Right ventricle myocardium superior (tissue), 1 donor: ENCODE results near the gene FAM151A. TPM values are rescaled to one million over a fixed set of nuclear protein-coding genes. Genes with fewer than 3 reads are reported as not detected.
A peak's percentile ranks its signal among the peaks of the same experiment; 100 is the strongest.

Source experiments
- ATAC-seq: fragments of 200-7000 bp; cut with Tn5 transposase; one replicate; pipeline ENCODE4 v1.9.1; 2020; ENCODE audit warnings: mild to moderate bottlenecking; ENCODE audit not compliant: poor library complexity
- DNase-seq: peaks from one replicate; pipeline ENCODE4 v3.0.0-alpha.2; 2020
- intact Hi-C: fragments of 100-400 bp; cut with DNase I; formaldehyde crosslinking; loops from one replicate; pipeline ENCODE4 v1.11.2; 2022
- total RNA-seq: library from RNA; stranded (reverse); fragmentation: NEBNext Ultra II Directional; extraction: Animal tissue kit (Norgen Biotek cat#: 25700); gene quantifications from one replicate; pipeline ENCODE4 v1.2.1, GENCODE V29; 2021
- donor health status: DM: no; HTN: yes; CAD: no; lungs with severe emphysema.

FAM151A gene
- total RNA-seq, 1 donor from 2014 or later = 2.1 TPM

- intact Hi-C loops = no loop called here
- DNase-seq = peak; percentile 78
- peak; percentile 71 for ATAC-seq
These were observed 37.9 kb downstream of the FAM151A start for GRCh38 chr1:54585181-54586066.

GRCh38 chr1:54584575-54584974, 38.8 kb downstream of the FAM151A start:
- no peak for DNase-seq
- ATAC-seq = no peak
- intact Hi-C loops = loop anchor here (5.0 kb wide), 1 partner anchor 37 kb away; the partner anchor contains the start of gene ACOT11

DNA sequence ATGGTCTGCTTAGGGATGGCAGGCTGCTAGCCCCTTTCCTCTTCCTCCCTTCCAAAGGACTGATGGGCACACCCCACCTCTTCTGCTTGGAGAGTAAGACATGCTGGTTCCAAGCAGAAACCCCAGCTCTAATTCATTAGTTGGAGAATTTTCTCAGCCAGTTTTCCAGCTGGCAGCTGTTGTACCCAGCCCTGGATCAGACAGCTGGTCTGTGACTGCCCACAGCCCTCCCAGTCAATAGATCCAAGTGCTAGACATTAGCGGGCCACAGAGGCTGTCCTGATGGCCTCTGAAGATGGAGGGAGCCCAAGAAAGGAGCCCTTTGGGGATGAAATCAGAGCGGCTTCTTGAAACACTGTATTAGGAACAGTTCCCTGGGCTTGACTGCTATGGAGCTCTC, 39.5 kb downstream of the FAM151A start:
- DNase-seq (no peak), ATAC-seq (no peak)
- intact Hi-C loops = loop anchor here (5.0 kb wide), 1 partner anchor 37 kb away; the partner anchor contains the start of gene ACOT11

DNA sequence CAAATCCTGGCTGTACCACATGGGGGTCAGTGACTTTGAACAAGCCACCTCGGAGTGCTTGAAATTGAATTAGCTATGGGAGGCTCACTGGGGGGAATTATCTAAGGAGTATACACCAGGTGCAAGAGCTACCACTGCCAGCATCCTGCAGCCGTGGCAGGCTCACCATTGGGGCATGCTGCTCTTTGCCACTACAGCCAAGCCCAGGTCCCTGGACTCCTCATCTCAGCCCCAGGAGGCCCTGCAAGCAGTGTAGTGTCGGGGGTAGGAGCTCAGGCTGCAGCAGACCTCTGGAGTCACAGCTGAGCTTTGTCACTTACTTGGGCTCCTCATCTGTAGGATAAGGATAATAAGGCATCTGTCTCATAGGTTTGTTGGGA, 40.0 kb downstream of the FAM151A start:
- DNase-seq (no peak), ATAC-seq (no peak)
- intact Hi-C loops = loop anchor here (5.0 kb wide), 1 partner anchor 36 kb away; the partner anchor contains the start of gene ACOT11

DNA sequence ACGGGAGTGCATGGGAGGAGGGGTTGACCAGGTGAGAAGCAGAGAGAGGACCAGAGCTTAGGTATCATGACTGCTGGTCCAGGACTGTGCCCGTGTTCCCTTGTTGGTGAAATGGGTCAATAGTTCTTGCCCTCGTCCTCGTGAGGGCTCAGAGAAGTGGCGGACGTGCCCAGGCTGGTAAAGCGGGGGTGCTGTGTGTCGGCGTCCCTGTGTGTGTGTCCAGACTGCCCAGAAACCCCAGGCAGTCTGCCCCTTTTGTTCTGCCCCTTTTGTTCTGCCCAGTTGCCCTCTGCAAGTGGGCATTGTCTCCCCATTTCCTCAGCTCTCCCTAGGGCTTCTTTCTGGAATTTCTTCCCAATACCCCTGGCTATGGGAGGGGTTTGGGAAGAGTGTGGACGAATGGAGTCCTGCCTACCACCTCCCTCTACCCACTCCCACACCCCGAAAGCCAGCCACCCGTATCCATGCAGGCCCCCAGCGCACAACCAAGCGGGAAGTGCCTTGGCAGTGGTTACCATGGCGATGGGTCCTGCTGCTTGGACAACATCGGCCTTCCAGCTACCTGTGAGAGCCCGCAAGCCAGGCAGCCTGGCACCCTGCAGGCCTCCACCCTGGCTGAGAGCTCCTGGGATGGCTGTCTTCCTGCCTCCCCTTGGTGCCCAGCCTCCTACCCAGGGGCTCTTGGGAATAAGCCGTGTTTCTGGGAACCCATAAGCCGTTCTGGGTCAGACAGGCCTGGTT, 40.6 kb downstream of the FAM151A start:
- ATAC-seq (no peak), DNase-seq (no peak)
- intact Hi-C loops = loop anchor here (5.0 kb wide), 1 partner anchor 35 kb away; the partner anchor contains the start of gene ACOT11

DNA sequence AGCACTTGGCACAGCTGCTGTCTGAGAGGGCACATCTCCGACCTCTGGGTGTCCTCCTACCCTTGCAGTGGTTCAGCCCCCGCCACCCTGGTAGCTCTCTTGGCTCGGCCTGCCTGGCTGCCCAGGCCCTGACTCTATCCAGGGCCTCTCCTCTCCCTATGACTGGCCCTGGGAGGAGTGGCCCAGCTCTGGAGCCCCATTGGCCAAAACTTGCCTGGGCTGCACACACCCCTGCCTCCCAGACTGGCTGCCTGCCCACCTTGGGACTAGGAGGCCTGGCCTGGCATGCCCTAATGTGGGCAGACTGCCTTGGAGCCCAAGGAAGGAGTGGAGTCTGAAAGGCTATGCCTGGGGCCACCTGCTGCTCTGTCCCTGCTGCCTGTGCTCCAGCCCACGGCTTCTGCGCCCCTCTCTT, 41.7 kb downstream of the FAM151A start:
- intact Hi-C loops = loop anchor here (5.0 kb wide), 1 partner anchor 34 kb away; the partner anchor contains the start of gene ACOT11
- DNase-seq = peak; percentile 94
- peak; percentile 78 for ATAC-seq

- DNase-seq (no peak), ATAC-seq (no peak)
- intact Hi-C loops = loop anchor here (5.0 kb wide), 1 partner anchor 34 kb away; the partner anchor contains the start of gene ACOT11
These were observed 42.3 kb downstream of the FAM151A start for GRCh38 chr1:54580856-54581550.

DNA sequence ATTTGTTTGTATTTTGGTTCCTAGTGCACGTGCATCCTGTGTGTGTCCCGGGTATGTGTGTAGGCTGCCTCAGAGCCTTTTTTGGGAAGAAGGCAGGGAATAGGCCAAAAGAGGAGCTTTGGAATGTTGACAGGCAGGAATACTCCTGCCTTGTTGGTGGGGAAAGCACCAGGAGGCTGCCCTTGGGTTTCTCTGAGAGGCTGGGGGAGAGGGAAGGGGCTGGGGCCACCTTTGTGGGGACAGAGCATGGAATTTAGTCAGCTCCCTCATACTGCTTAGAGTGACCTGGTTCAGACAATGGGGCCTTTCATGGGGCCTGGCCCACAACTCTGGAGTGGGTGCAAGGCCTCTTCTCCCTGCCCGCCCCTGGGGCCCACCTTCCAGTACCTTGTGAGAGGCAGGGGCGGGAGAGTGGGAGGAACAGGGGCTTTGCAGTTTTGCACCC, 44.0 kb downstream of the FAM151A start:
- ATAC-seq = no peak
- DNase-seq = no peak
- intact Hi-C loops = no loop called here

- intact Hi-C loops = no loop called here
- DNase-seq = peak; percentile 92
- ATAC-seq = peak; percentile 51
These were observed 45.7 kb downstream of the FAM151A start for GRCh38 chr1:54577612-54578011.

DNA sequence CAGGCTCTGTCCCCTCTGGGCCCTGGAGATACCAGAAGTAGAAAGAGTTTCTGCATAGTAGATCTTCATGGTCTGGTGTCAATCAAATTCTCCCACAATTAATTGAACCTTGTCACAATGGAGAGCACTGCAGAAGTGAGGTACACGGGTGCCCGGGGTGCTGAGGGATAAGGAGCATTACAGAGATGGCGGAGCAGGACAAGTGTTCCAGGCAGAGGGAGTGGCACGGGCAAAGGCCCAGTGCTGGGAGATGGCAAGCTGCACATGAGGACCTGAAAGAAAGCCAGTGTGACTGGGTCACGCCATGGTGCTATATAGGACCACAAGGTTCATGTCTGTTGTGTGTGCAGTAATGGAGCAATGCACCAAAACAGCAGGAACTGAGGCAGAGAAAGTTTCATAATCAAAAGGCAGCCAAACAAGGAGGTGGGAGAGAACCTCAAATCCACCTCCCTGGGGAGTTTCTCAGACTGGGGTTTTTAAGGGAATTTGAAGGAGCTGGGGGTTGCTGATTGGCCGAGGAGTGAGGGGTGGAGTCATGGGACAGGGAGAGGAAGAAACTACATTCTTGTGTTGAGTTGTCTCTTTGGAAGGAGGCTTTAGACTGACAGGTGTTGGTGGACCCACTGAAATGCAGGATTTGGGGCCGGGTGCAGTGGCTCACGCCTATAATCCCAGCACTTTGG, 47.6 kb downstream of the FAM151A start:
- ATAC-seq = no peak
- intact Hi-C loops = no loop called here
- DNase-seq = no peak

DNA sequence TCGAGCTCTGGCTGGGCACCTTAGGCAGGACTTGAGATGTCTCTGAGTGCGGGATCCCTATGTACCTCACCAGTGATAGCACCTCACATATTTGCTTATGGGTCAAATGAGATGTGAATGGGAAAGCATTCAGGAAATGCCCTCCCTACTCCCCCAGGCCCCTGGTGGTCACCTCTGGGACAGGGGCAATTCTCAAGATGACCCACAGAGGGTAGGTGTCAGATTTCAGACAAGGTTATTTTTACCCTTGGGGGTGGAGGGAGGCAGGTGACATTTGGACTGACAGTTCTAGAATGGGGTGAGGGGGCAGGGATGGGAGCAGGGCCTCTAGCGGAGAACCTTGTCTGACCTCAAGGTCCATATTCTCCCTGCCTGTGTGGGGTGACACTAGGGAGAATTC, 48.2 kb downstream of the FAM151A start:
- peak; percentile 72 for ATAC-seq
- DNase-seq = no peak
- intact Hi-C loops = no loop called here

DNA sequence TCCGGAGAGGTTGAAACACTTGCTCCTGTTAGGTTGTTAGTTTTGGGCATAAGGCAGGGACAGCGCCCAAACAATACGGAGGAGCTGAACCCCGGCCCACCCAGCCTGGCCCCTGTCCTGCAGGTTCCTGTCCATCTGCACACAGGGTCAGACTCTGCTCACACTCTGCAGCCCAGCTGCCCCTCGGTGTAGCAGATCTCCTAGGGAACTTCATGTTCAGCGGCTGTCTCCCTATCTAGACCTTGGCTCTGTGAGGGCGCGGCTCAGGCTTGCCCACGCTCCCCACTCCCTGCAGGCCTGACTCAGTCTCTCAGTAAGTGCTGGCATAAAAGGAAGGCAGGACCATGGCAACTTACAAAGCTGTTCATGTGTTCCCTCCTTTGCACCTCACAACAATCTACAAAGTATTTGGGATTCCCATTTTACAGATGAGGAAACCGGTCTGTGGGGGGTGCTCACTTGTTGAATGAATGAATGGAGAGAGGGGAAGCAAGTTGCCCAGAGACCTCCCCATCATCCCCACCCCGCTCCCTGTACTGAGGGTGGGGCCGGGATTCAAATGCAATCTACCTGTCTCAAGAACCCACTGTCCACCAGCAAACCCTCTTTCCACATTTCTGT, 49.1 kb downstream of the FAM151A start:
- intact Hi-C loops = no loop called here
- ATAC-seq (peak; percentile 38), DNase-seq (no peak)

GRCh38 chr1:54572542-54572850, 50.8 kb downstream of the FAM151A start:
- intact Hi-C loops = no loop called here
- ATAC-seq = no peak
- DNase-seq = no peak

GRCh38 chr1:54571803-54572541, 51.4 kb downstream of the FAM151A start:
- DNase-seq (no peak), ATAC-seq (no peak)
- intact Hi-C loops = no loop called here

- ATAC-seq (no peak), DNase-seq (no peak)
- intact Hi-C loops = no loop called here
These were observed 52.0 kb downstream of the FAM151A start for GRCh38 chr1:54571326-54571725.

GRCh38 chr1:54570161-54570560, 53.2 kb downstream of the FAM151A start:
- intact Hi-C loops = no loop called here
- DNase-seq = no peak
- ATAC-seq = no peak

GRCh38 chr1:54569339-54569738, 54.0 kb downstream of the FAM151A start:
- ATAC-seq (peak; percentile 23), DNase-seq (no peak)
- intact Hi-C loops = no loop called here
